Measurements from ENCODE around the gene C19orf33.

The C19orf33 gene

DNA sequence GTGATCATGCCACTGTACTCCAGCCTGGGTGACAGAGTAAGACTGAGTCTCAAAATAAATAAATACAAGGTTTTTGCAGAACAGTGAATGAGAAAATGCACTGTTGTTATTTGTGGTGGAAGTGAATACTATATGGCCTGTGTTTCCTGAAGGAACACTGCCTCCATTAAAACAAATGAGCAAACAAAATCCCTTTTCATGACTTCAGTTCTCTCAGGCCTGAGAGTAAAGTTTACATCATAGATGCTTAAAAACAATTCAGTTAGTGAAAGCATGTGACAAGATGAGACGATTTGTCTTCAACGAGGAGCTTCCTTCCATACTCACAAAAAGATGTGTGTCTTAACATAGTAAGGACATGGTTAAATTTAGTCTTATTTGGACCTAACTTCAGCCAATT, 25.3 kb upstream of the C19orf33 start:
- no peak for DNase-seq (ENCODE audit: low read depth in 2 of 2, low spot score in 1 of 2)

DNA sequence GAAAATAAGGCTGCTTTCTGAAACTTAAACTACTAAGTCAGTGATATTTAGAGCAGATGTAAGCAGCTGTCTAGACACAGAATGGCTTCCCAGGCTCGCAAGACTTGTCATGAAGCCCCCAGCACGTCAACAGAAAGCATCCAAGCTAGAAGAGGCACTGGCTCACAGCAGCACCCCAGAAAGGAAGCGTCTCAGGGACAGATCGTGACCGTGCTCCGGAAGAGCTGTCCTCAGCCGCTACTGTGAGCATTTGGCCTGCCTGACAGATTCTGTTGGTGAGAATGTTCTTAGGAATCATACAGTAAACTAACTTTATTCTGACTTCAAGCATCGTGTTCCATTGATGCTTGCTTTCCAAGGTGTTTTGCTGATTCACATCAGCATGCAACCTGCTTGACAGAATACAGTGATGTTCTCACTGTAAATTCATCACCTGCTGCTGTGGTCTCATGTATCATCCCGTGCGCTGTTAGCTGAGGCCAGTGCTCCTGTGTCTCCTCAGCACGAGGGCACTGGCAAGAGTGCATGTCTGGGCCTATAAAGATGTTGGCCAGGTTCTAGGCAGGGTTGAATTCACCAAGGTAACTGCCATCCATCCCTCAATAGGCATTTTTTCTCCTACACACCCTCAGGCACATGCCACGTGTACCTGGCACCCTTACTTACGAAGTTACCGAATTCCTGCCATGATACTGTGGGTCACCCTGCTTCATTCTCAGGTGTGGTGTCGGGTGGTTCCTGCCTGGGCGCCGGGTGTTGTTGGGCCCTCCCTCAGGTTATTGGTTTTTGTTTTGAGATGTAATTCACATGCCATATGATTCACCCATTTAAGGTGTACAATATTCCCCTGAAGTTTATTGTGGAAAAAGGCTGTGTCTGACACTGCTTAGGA, 23.8 kb upstream of the C19orf33 start:
- DNase-seq (ENCODE audit: low read depth in 2 of 2, low spot score in 1 of 2): no peak

GRCh38 chr19:38281811-38282566, 22.1 kb upstream of the C19orf33 start:
- DNase-seq (ENCODE audit: low read depth in 2 of 2, low spot score in 1 of 2): no peak

DNA sequence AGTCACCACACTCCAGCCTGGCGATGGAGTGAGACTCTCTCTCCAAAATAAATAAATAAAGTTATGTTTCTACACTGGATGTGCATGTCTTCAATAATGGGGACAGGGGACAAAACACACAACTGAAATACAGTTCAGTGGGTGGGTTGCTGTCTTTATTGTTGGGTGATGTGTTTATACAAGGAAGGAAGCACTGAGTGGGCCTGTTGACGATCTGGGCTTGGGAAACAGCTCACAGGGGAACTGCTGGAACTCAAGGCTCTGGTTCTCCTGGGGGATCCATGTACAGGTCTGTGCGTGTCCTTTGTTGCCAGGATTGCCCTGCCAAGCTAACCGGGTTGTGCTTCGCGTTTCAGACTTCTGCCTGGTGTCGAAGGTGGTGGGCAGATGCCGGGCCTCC, 20.8 kb upstream of the C19orf33 start:
- DNase-seq (ENCODE audit: low read depth in 2 of 2, low spot score in 1 of 2): no peak

DNA sequence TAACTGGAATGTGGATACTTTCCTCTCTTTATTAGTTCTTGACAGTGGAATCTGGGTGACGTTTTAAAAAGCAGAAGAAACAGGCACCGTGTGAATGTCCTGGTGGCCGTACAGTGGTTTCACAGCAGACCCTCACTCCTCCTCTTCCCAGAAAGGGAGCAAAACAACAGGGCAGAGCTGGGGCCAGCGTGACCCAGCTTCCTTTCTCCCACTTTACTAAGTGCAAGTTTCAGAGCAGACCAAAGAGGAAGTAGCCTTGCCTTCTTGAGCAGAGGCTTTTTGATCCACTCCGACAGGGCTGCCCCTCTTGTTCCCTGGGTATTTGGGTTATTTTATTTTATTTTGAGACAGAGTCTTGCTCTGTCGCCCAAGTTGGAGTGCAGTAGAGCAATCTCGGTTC, 19.6 kb upstream of the C19orf33 start:
- DNase-seq (ENCODE audit: low read depth in 2 of 2, low spot score in 1 of 2): no peak

- DNase-seq (ENCODE audit: low read depth in 2 of 2, low spot score in 1 of 2): no peak
These were observed 18.5 kb upstream of the C19orf33 start for GRCh38 chr19:38285567-38285966.

DNA sequence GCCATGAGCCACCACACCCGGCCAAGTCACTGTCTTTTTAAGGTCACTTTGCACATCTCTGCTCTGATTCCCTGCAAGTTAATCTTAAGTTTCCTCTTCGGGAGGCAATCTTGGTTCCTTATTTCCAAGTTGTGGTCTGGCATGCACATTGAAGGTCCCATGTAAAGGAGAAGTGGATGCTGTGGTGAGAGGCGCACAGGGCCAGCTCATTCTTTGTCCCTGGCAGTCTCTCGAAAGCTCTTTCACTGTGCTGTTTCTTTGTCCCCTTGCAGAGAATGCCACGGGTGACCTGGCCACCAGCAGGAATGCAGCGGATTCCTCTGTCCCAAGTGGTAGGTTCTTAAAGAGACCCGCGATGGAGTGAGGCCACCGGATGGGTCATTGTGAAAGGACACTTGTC, 16.4 kb upstream of the C19orf33 start:
- DNase-seq (ENCODE audit: low read depth in 2 of 2, low spot score in 1 of 2): no peak

DNA sequence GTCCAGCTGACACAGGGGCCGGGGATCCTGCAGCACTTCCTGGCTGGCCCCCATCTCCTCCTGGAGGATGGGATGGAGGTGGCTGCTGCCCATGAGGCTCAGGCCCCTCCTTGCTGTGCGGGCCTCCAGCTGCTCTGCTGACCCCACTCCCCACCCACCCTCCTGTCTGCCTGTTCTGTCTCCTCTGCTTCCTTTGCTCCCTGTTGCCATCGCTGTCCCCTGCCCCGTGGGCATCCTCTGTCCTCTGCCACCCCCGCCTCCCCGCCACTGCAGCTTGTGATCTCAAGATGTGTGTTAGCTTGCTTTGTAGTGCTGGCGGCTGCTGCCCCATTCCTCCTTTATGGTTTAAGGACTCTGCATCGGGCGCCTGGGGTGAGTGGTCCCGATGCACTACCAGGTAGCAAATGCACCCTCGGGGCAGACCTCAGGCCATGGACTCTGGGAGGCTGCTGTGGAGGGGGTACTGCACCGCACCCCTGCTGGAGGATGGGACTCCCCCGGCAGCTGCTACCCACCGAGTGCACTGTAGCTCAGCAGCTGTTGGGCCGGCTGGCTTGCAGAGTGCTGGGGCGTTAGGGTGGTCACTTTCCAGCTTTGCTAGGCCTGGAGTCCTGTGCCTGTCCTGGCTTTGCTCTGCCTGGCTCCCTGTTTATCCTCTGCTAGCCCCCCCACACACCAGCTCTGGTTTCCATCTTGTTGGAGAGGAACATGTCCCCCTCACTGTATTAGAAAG, 15.8 kb upstream of the C19orf33 start:
- DNase-seq (ENCODE audit: low read depth in 2 of 2, low spot score in 1 of 2): no peak

DNA sequence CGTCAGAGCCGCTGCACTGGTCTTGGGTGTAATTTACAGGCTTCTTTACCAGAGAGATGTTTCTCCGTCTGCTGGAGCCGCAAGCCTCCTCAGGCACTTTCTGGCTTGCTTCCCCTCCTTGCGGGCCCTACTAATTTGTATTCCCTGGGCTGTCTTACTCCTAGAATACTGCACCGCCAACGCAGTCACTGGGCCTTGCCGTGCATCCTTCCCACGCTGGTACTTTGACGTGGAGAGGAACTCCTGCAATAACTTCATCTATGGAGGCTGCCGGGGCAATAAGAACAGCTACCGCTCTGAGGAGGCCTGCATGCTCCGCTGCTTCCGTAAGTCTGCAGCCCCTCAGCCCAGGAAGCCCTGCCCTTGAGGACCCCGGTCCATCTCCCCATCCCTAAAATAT, 14.1 kb upstream of the C19orf33 start:
- DNase-seq (ENCODE audit: low read depth in 2 of 2, low spot score in 1 of 2): no peak

DNA sequence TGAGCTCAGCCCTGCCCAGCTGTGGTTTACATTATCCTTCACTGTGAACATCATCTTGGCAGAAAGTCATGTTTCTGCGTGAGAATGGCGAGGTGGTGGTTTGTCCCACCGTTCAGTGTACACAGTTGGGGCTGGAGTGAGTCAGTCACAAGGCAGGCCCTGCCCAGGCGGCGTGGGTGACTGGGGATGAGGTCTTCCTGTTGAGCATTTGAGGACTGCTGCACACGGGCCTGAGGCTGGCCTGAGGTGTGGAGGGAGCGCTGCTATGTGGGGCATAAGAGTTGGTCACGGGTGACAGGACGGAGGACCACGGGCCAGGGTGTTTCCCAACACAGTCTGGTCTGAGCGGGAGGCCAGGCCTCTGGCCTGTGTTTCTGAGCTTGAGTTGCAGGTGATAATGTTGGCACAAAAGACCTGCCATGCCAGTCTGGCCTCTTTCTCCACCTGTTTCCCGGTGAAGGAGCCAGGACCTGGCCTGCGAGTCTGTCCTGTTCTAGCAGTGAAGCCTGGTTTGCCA, 13.4 kb upstream of the C19orf33 start:
- no peak for DNase-seq (ENCODE audit: low read depth in 2 of 2, low spot score in 1 of 2)

DNA sequence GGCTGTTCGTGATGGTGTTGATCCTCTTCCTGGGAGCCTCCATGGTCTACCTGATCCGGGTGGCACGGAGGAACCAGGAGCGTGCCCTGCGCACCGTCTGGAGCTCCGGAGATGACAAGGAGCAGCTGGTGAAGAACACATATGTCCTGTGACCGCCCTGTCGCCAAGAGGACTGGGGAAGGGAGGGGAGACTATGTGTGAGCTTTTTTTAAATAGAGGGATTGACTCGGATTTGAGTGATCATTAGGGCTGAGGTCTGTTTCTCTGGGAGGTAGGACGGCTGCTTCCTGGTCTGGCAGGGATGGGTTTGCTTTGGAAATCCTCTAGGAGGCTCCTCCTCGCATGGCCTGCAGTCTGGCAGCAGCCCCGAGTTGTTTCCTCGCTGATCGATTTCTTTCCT, 12.2 kb upstream of the C19orf33 start:
- no peak for DNase-seq (ENCODE audit: low read depth in 2 of 2, low spot score in 1 of 2)

DNA sequence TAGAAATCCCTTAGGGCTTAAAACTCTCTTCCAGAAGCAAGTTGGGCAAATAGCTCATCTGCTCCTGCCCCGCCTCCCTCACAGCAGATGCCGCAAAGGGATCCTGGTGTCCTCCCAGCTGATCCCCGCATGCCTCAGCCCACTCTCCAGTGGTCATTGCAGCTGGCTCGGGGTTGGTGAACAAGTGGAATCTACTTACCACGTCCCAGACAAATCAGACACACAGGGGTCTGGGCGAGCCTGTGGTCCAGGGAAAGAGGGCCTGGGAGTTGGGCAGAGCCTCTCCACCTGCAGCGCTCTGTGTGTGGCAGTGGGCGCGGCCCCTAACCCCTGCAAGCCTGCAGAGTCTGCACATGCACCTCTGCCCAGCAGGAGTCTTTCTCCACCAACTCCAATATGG, 10.8 kb upstream of the C19orf33 start:
- DNase-seq (ENCODE audit: low read depth in 2 of 2, low spot score in 1 of 2): no peak

GRCh38 chr19:38294090-38294489, 10.0 kb upstream of the C19orf33 start:
- no peak for DNase-seq (ENCODE audit: low read depth in 2 of 2, low spot score in 1 of 2)

DNA sequence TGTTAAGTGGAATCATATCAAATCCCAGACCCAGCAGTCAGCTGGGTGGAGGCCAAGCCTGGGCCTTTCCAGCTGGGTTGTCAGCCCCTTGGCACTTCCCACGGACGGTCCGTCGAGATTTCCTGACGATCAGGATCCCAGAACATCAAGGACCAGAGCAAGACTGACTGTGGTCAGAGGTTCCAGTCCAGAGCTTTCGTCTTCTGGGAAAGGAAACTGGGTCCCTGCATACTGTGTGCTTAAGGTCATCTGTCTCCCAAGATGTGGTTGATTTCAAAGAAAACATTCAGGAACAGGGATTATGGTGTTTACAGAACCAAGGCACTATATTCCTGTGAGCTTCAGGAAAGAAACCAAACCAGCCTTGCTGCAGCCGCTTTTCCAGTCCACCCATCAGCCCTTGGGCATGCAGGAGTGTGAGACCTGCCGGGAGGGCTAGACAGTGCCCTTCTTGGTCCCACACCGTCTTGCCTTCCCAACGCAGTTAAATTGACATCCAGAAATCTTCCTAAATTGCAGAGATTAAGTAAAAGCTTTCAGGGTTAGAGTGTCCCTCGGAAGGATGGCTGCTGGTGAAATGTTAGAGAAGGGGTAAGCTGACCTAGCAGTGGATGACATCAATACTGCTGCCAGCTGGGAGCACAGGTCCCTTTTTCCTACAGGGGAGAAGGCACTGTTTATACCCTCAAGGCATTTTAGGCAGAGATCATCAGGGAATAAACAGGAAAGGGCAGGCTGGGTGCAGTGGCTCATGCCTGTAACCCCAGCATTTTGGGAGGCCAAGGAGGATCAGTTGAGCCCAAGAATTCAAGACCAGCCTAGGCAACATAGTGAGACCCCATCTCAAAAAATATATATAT, 5.0 kb upstream of the C19orf33 start:
- DNase-seq (ENCODE audit: low read depth in 2 of 2, low spot score in 1 of 2): no peak

GRCh38 chr19:38304352-38304865, 358 bp downstream of the C19orf33 start:
- DNase-seq (ENCODE audit: low read depth in 2 of 2, low spot score in 1 of 2): no peak

DNA sequence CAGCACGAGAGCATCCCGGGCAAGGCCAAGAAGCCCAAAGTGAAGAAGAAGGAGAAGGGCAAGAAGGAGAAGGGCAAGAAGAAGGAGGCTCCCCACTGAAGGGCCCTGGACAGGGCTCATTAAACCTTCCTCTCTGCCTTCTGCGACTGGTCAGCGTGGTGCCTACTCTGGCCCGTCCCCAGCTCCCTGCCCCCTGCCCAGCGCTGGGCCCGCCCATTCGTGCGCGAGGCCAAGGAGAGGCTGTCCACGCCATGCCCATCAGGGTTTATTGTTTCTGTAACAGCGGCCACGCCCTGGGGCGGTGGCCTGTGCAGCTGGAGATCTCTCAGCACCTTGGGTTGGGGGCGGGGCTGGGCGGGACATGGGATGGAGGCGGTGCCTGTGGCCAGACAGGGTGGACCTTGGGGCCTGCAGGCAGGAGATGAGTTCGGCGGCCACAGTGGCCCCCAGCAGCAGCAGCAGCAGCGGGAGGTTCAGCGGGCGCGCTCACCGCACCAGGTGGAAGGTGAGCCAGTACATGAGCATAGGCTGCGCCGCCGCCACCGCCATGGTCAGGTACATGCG, 897 bp downstream of the C19orf33 start:
- no peak for DNase-seq (ENCODE audit: low read depth in 2 of 2, low spot score in 1 of 2)

DNA sequence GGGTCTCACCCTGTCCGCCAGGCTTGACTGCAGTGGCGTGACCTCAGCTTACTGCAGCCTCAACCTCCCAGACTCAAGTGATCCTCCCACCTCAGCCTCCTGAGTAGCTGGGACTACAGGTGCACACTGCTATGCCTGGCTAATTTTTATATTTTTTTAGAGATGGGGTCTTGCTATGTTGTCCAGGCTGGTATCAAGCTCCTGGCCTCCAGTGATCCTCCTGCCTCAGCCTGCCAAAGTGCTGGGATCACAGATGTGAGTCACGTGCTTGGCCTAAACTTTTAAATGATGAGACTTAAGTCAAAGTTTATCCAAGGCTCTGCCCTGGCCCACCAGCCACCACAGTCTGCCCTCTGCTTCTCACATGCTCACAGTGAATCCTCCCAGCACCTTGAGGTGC, 2.2 kb downstream of the C19orf33 start:
- no peak for DNase-seq (ENCODE audit: low read depth in 2 of 2, low spot score in 1 of 2)

GRCh38 chr19:38307076-38307475, 3.0 kb downstream of the C19orf33 start:
- no peak for DNase-seq (ENCODE audit: low read depth in 2 of 2, low spot score in 1 of 2)

- no peak for DNase-seq (ENCODE audit: low read depth in 2 of 2, low spot score in 1 of 2)
These were observed 3.5 kb downstream of the C19orf33 start for GRCh38 chr19:38307597-38307996.
